Liver (tissue), 9 donors: ENCODE data around the gene MERTK. TPM values are rescaled to one million over a fixed set of nuclear protein-coding genes. Genes with fewer than 3 reads are reported as not detected.

Experiments
- DNase-seq: peaks from one replicate; pipeline ENCODE4 v3.0.0-alpha.2; 2017; ENCODE audit warnings: low spot score
- H3K27ac ChIP-seq, 2 donors: one replicate each; pipeline ENCODE4 v1.7.0; 2013; ENCODE audit warnings: inconsistent platforms in 2 of 2, low read length in 2 of 2, control low read depth in 1 of 2, low read depth in 1 of 2, mild to moderate bottlenecking in 1 of 2
- H3K27me3 ChIP-seq, 4 donors: one replicate each; pipeline versions ENCODE4 v1.6.1 to v1.7.0; 2013; ENCODE audit warnings: low read length in 3 of 4, inconsistent platforms in 1 of 4, mild to moderate bottlenecking in 1 of 4, moderate library complexity in 1 of 4; ENCODE audit not compliant: control insufficient read depth in 4 of 4, insufficient read depth in 4 of 4
- H3K36me3 ChIP-seq, 4 donors: one replicate each; pipeline versions ENCODE4 v1.6.1 to v1.7.0; 2013; ENCODE audit warnings: low read length in 3 of 4, mild to moderate bottlenecking in 3 of 4, low read depth in 1 of 4, moderate library complexity in 1 of 4; ENCODE audit not compliant: control insufficient read depth in 4 of 4, insufficient read depth in 3 of 4
- H3K4me1 ChIP-seq, 4 donors: one replicate each; pipeline versions ENCODE4 v1.6.1 to v1.7.0; 2013; ENCODE audit warnings: low read length in 3 of 4, mild to moderate bottlenecking in 3 of 4, moderate library complexity in 1 of 4; ENCODE audit not compliant: control insufficient read depth in 4 of 4, insufficient read depth in 4 of 4
- H3K4me3 ChIP-seq, 3 donors: one replicate each; pipeline versions ENCODE4 v1.6.1 to v1.7.0; 2013; ENCODE audit warnings: low read length in 3 of 3, control low read depth in 1 of 3, low read depth in 1 of 3, mild to moderate bottlenecking in 1 of 3
- H3K9ac ChIP-seq, 2 donors: one replicate each; pipeline ENCODE4 v1.7.0; 2013; ENCODE audit warnings: low read length in 2 of 2, mild to moderate bottlenecking in 2 of 2, moderate library complexity in 2 of 2, control low read depth in 1 of 2, low read depth in 1 of 2
- H3K9me3 ChIP-seq, 4 donors: one replicate each; pipeline versions ENCODE4 v1.6.1 to v1.7.0; 2013; ENCODE audit warnings: low read length in 3 of 4; ENCODE audit not compliant: control insufficient read depth in 4 of 4
- ATF3 ChIP-seq: IDR thresholded peaks from 2 replicates; pipeline ENCODE4 v1.6.1; 2016; ENCODE audit warnings: antibody characterized with exemption
- CTCF ChIP-seq: fragments of 150-350 bp; IDR thresholded peaks from 2 replicates; pipeline ENCODE4 v1.5.1; 2017; ENCODE audit warnings: improper control_type of control experiment, low read depth, low read length; ENCODE audit not compliant: missing input control
- EGR1 ChIP-seq, 2 donors: IDR thresholded peaks; 2 replicates each; pipeline ENCODE4 v1.6.1; 2016 to 2018; ENCODE audit warnings: antibody characterized with exemption in 2 of 2, low read depth in 2 of 2
- FOXA1 ChIP-seq: IDR thresholded peaks from 2 replicates; pipeline ENCODE4 v1.6.1; 2016; ENCODE audit warnings: antibody characterized with exemption
- HNF4A ChIP-seq, 2 donors: conservative IDR thresholded peaks; 2 replicates each; pipeline ENCODE4 v1.6.1; 2016; ENCODE audit warnings: antibody characterized with exemption in 2 of 2, mild to moderate bottlenecking in 2 of 2
- HNF4G ChIP-seq: IDR thresholded peaks from 2 replicates; pipeline ENCODE4 v1.6.1; 2016; ENCODE audit warnings: antibody characterized with exemption
- MAX ChIP-seq: IDR thresholded peaks from 2 replicates; pipeline ENCODE4 v1.6.1; 2016; ENCODE audit warnings: antibody characterized with exemption
- NR2F2 ChIP-seq: IDR thresholded peaks from 2 replicates; pipeline ENCODE4 v1.6.1; 2016; ENCODE audit warnings: antibody characterized with exemption
- RAD21 ChIP-seq, 2 donors: IDR thresholded peaks; 2 replicates each; pipeline ENCODE4 v1.6.1; 2016; ENCODE audit warnings: antibody characterized with exemption in 2 of 2, mild to moderate bottlenecking in 2 of 2
- RXRA ChIP-seq, 2 donors: IDR thresholded peaks; 2 replicates each; pipeline ENCODE4 v1.6.1; 2017 to 2018; ENCODE audit warnings: antibody characterized with exemption in 2 of 2, mild to moderate bottlenecking in 1 of 2
- SP1 ChIP-seq: IDR thresholded peaks from 2 replicates; pipeline ENCODE4 v1.6.1; 2018; ENCODE audit warnings: antibody characterized with exemption, mild to moderate bottlenecking
- TAF1 ChIP-seq: conservative IDR thresholded peaks from 2 replicates; pipeline ENCODE4 v1.6.1; 2016; ENCODE audit warnings: antibody characterized with exemption, mild to moderate bottlenecking
- YY1 ChIP-seq: IDR thresholded peaks from 2 replicates; pipeline ENCODE4 v1.6.1; 2016; ENCODE audit warnings: antibody characterized with exemption, mild to moderate bottlenecking
- ZBTB33 ChIP-seq: IDR thresholded peaks from 2 replicates; pipeline ENCODE4 v1.6.1; 2016; ENCODE audit warnings: antibody characterized with exemption
- WGBS: extraction: QIAGEN DNeasy Blood & Tissue Kit; methylation state at CpG from one replicate; pipeline ENCODE4 v1.1.7; 2013; 5-methylcytosine and 5-hydroxymethylcytosine counted together
- polyA plus RNA-seq, 2 donors: library from polyadenylated mRNA; stranded (reverse) in 1 of 2; unstranded in 1 of 2; fragments of 200-250 nt in 1 of 2; fragments of >200 nt in 1 of 2; fragmentation: Nextera tagmentation in 1 of 2; extraction: Ambion mirVana in 1 of 2; gene quantifications; one replicate each; pipeline versions ENCODE4 v1.2.1 to v1.2.3, GENCODE V29; 2013 to 2015
- total RNA-seq, 2 donors: library from RNA; depleted of rRNA; stranded (reverse); fragments of >200 nt; gene quantifications; one replicate each; pipeline ENCODE4 v1.2.3, GENCODE V29; 2014
- donor health status: healthy.
- donor health status: healthy.
- donor health status: healthy.
- donor health status: healthy.
- donor health status: healthy.

The MERTK gene
- total and polyA plus RNA-seq, 4 donors = 6.3 to 34.1 (median 8.2) TPM

GRCh38 chr2:111898703-111899514 lies 502 bp downstream of the MERTK start:
- WGBS = under 1% methylated on average over 70 of the region's 70 CpGs
- peak overlapping the region; percentile 68 to 94 (median 77) for H3K4me3 ChIP-seq
- TF ChIP-seq ATF3 = no peak
- TF ChIP-seq TAF1 = no peak
- TF ChIP-seq FOXA1 = no peak
- TF ChIP-seq CTCF = no peak
- TF ChIP-seq HNF4A (conservative IDR thresholded peaks at IDR 0.05) = no peak
- TF ChIP-seq RAD21 (IDR thresholded peaks at IDR 0.05) = no peak
- TF ChIP-seq YY1 = peak; percentile 18
- H3K36me3 ChIP-seq = no peaks in the 10 kb centered on the region
- H3K27me3 ChIP-seq = no peaks in the 10 kb centered on the region
- peaks cover 2 to 29% (median 24%) of the 10 kb centered on the region in 4 donors for H3K4me1 ChIP-seq
- no peak for DNase-seq
- peak overlapping the region; percentile 84 to 88 for H3K27ac ChIP-seq
- no peaks in the 10 kb centered on the region for H3K9me3 ChIP-seq
- H3K9ac ChIP-seq = peak overlapping the region; percentile 24 to 58

GRCh38 chr2:111900859-111901258 lies 2.5 kb downstream of the MERTK start:
- H3K27ac ChIP-seq = no peak overlapping the region
- DNase-seq = no peak
- H3K4me3 ChIP-seq = peak overlapping the region in 2 of 3 donors; percentile 12 to 19

GRCh38 chr2:111903516-111903915 lies 5.1 kb downstream of the MERTK start:
- no peak overlapping the region for H3K9ac ChIP-seq
- H3K27ac ChIP-seq = no peak overlapping the region
- H3K4me1 ChIP-seq = peaks cover 4 to 39% (median 32%) of the 10 kb centered on the region in 4 donors
- no peaks in the 10 kb centered on the region for H3K36me3 ChIP-seq
- 83% methylated on average over 3 of the region's 3 CpGs for whole genome bisulfite sequencing
- no peak for DNase-seq
- H3K9me3 ChIP-seq = no peaks in the 10 kb centered on the region
- H3K4me3 ChIP-seq = no peak overlapping the region
- TF ChIP-seq NR2F2 (no peak), TAF1 (no peak), EGR1 (IDR thresholded peaks at IDR 0.05; ENCODE audit: low read depth in 2 of 2) (no peak), HNF4G (no peak), MAX (no peak), FOXA1 (no peak), ZBTB33 (no peak), ATF3 (no peak), SP1 (no peak)
- no peaks in the 10 kb centered on the region for H3K27me3 ChIP-seq

More at GRCh38 chr2:111900859-111901258, 2.5 kb downstream of the MERTK start:
- Histone ChIP-seq H3K36me3 (no peaks in the 10 kb centered on the region), H3K27me3 (no peaks in the 10 kb centered on the region), H3K9ac (no peak overlapping the region), H3K4me1 (peaks cover 2 to 34% (median 25%) of the 10 kb centered on the region in 4 donors), H3K9me3 (no peaks in the 10 kb centered on the region)
- whole genome bisulfite sequencing = 5% methylated on average over 3 of the region's 3 CpGs
- no peak for TF ChIP-seq ATF3
- TF ChIP-seq HNF4A (conservative IDR thresholded peaks at IDR 0.05) = peak in 1 of 2 donors; percentile 8
- TF ChIP-seq SP1 = no peak
- TF ChIP-seq RXRA (IDR thresholded peaks at IDR 0.05) = peak; percentile 6 to 16
- TF ChIP-seq RAD21 (IDR thresholded peaks at IDR 0.05) = peak; percentile 80 to 83
